Thoracic aorta (tissue), 2 donors: Measurements from ENCODE around the gene FAM167B. TPM values are rescaled to one million over a fixed set of nuclear protein-coding genes. Genes with fewer than 3 reads are reported as not detected.

Source experiments
- ATAC-seq: fragments of 150-250 bp; one replicate; pipeline ENCODE4 v1.8.0; 2017; ENCODE audit warnings: low read depth; ENCODE audit not compliant: insufficient number of reproducible peaks, low FRiP score
- DNase-seq: peaks from one replicate; pipeline ENCODE4 v3.0.0-alpha.2; 2020; ENCODE audit warnings: low spot score
- H3K27ac ChIP-seq, 2 donors: fragments of 200-600 bp; sonication (generic); 1 replicate in 1 of 2; 2 replicates in 1 of 2; pipeline ENCODE4 v1.5.1; 2016; ENCODE audit warnings: mild to moderate bottlenecking in 2 of 2, moderate library complexity in 2 of 2
- H3K27me3 ChIP-seq: fragments of 200-600 bp; sonication (generic); replicated peaks from 2 replicates; pipeline ENCODE4 v1.6.0; 2016; ENCODE audit warnings: mild to moderate bottlenecking; ENCODE audit not compliant: insufficient read depth
- H3K36me3 ChIP-seq: fragments of 200-600 bp; sonication (generic); one replicate; pipeline ENCODE4 v1.5.1; 2016
- H3K4me1 ChIP-seq, 2 donors: fragments of 200-600 bp; sonication (generic); 1 replicate in 1 of 2; 2 replicates in 1 of 2; pipeline versions ENCODE4 v1.5.1 to v1.6.0; 2016; ENCODE audit warnings: low read depth in 2 of 2, mild to moderate bottlenecking in 1 of 2; ENCODE audit not compliant: control insufficient read depth in 1 of 2
- H3K4me3 ChIP-seq: fragments of 200-600 bp; sonication (generic); 2 replicates; pipeline ENCODE4 v1.5.1; 2016; ENCODE audit warnings: mild to moderate bottlenecking
- H3K9me3 ChIP-seq: fragments of 200-600 bp; sonication (generic); 2 replicates; pipeline ENCODE4 v1.5.1; 2016
- CTCF ChIP-seq: fragments of 200-600 bp; sonication (generic); IDR thresholded peaks from one replicate; pipeline ENCODE4 v1.5.1; 2019; ENCODE audit warnings: antibody characterized with exemption
- total RNA-seq, 2 donors: library from RNA; depleted of rRNA; stranded (reverse); fragments of >200 nt; gene quantifications; one replicate each; pipeline versions ENCODE4 v1.1.0 to v1.2.3, GENCODE V29; 2016

The FAM167B gene
- total RNA-seq, 2 donors from 2014 or later: 0.78 to 6.1 TPM

GRCh38 chr1:32247452-32247851 lies 430 bp downstream of the FAM167B start:
- no peaks in the 10 kb centered on the region for H3K27me3 ChIP-seq
- H3K9me3 ChIP-seq: no peaks in the 10 kb centered on the region
- no peaks in the 10 kb centered on the region for H3K36me3 ChIP-seq
- H3K4me3 ChIP-seq: no peak overlapping the region
- peak overlapping the region in 1 of 2 donors; percentile 22 for H3K27ac ChIP-seq
- DNase-seq (no peak), ATAC-seq (no peak)
- no peak for TF ChIP-seq CTCF
- H3K4me1 ChIP-seq: peaks cover 8 to 23% of the 10 kb centered on the region in 2 donors

GRCh38 chr1:32247983-32248889 lies 1.2 kb downstream of the FAM167B start:
- ATAC-seq (no peak), DNase-seq (peak; percentile 65)
- Histone ChIP-seq H3K27ac (no peak overlapping the region), H3K27me3 (no peaks in the 10 kb centered on the region), H3K4me3 (peak overlapping the region; percentile 50), H3K36me3 (no peaks in the 10 kb centered on the region), H3K4me1 (peaks cover 6 to 20% of the 10 kb centered on the region in 2 donors), H3K9me3 (no peaks in the 10 kb centered on the region)
- peak; percentile 88 for TF ChIP-seq CTCF

GRCh38 chr1:32249831-32250525 lies 3.0 kb downstream of the FAM167B start:
- no peak for TF ChIP-seq CTCF
- no peak overlapping the region for H3K4me3 ChIP-seq
- H3K9me3 ChIP-seq: no peaks in the 10 kb centered on the region
- H3K27me3 ChIP-seq: no peaks in the 10 kb centered on the region
- no peaks in the 10 kb centered on the region for H3K36me3 ChIP-seq
- DNase-seq: no peak
- no peak for ATAC-seq
- peaks cover 6 to 20% of the 10 kb centered on the region in 2 donors for H3K4me1 ChIP-seq
- no peak overlapping the region for H3K27ac ChIP-seq

GRCh38 chr1:32250893-32251716 lies 4.1 kb downstream of the FAM167B start, which contains the start of gene LCK:
TSS of gene LCK (plus strand) at chr1:32251265. CDS start at chr1:32274330, 23,065 bp downstream.
- H3K4me1 ChIP-seq: peaks cover 6 to 20% of the 10 kb centered on the region in 2 donors
- ATAC-seq (no peak), DNase-seq (no peak)
- no peak within 1 kb of the TSS for H3K27ac ChIP-seq
- peak within 1 kb of the TSS; percentile 30 for H3K4me3 ChIP-seq
- TF ChIP-seq CTCF: no peak
- no peaks in the 10 kb centered on the region for H3K9me3 ChIP-seq
- no peaks in the 10 kb centered on the region for H3K27me3 ChIP-seq
- H3K36me3 ChIP-seq: no peaks in the 10 kb centered on the region
